Nephron progenitor cell (in vitro differentiated cells): Measurements from ENCODE around the gene C1QTNF12.

Experiments used
- DNase-seq: peaks from one replicate; pipeline ENCODE4 v3.0.0; 2021
- H3K27ac Mint-ChIP-seq: 2 replicates; pipeline ENCODE4 v1.8.0; 2021; ENCODE audit warnings: mild to moderate bottlenecking, moderate library complexity, mixed read lengths
- H3K27me3 Mint-ChIP-seq: 2 replicates; pipeline ENCODE4 v1.8.0; 2021; ENCODE audit warnings: mild to moderate bottlenecking, low read depth, mixed read lengths; ENCODE audit not compliant: poor library complexity
- H3K36me3 Mint-ChIP-seq: 2 replicates; pipeline ENCODE4 v1.8.0; 2021; ENCODE audit warnings: low read depth, mixed read lengths
- H3K4me1 Mint-ChIP-seq: 2 replicates; pipeline ENCODE4 v1.8.0; 2021; ENCODE audit warnings: mixed read lengths
- H3K4me3 Mint-ChIP-seq: 2 replicates; pipeline ENCODE4 v1.8.0; 2021; ENCODE audit warnings: mild to moderate bottlenecking, moderate library complexity, mixed read lengths
- H3K9me3 Mint-ChIP-seq: 2 replicates; pipeline ENCODE4 v1.8.0; 2021; ENCODE audit warnings: mild to moderate bottlenecking, moderate library complexity, mixed read lengths
- CTCF ChIP-seq: fragments of 200-600 bp; sonication (generic); IDR thresholded peaks from 2 replicates; pipeline ENCODE4 v1.5.0; 2021; ENCODE audit warnings: antibody characterized with exemption

C1QTNF12 gene

GRCh38 chr1:1286313-1287261, 40.1 kb upstream of the C1QTNF12 start:
- TF ChIP-seq CTCF = no peak
- Mint-ChIP-seq H3K4me1 (peaks cover 14% of the 10 kb centered on the region), H3K27me3 (peaks cover 3% of the 10 kb centered on the region), H3K9me3 (no peaks in the 10 kb centered on the region), H3K27ac (no peak overlapping the region), H3K4me3 (no peak overlapping the region), H3K36me3 (no peaks in the 10 kb centered on the region)
- DNase-seq = no peak

DNA sequence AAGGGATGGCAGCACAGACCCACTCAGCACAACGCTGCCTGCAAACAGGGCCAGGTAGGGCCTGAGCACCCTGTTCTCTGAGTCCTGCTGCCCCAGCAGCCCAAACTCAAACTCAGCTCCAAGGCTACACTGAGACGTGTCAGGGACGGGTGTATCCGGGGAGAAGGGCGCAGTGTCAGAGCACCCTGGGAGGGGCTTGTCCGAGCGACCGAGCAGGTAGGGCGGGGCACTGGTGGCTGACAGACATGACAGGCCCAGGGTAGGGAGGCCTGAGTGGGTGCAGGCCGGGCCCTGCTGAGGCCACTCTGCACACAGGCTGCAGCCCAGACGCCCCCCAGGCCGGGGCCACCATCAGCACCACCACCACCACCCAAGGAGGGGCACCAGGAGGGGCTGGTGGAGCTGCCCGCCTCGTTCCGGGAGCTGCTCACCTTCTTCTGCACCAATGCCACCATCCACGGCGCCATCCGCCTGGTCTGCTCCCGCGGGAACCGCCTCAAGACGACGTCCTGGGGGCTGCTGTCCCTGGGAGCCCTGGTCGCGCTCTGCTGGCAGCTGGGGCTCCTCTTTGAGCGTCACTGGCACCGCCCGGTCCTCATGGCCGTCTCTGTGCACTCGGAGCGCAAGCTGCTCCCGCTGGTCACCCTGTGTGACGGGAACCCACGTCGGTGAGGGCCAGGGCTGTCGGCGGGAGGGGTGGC, 39.2 kb upstream of the C1QTNF12 start:
- no peak for DNase-seq
- Mint-ChIP-seq H3K27me3 (peaks cover 3% of the 10 kb centered on the region), H3K4me1 (peaks cover 14% of the 10 kb centered on the region), H3K27ac (no peak overlapping the region), H3K36me3 (no peaks in the 10 kb centered on the region), H3K9me3 (no peaks in the 10 kb centered on the region), H3K4me3 (no peak overlapping the region)
- no peak for TF ChIP-seq CTCF

DNA sequence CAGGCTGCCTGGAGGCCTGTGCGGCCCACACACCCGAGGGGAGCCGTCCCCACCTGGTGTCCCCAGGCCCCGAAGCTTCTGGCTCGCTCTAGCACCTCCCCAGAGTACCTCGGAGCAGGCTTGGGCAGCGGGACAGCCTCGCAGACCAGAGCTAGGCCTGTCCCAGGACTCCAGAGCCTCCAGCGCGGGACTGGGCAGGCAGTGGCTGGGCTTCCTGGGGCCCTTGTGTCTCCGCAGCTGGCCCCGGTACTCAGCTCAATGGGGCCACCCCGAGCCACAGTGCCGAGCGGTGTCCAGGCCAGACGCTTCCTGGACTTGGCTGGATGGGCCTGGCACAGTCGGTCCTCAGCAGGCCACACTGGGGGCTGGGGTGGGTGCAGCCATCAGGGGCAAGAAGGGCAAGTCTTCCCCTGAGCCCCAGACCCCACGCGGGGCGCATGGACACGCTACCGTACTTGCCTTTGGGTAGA, 38.6 kb upstream of the C1QTNF12 start:
- H3K4me3 Mint-ChIP-seq = no peak overlapping the region
- DNase-seq = no peak
- H3K4me1 Mint-ChIP-seq = peaks cover 14% of the 10 kb centered on the region
- no peak for TF ChIP-seq CTCF
- no peak overlapping the region for H3K27ac Mint-ChIP-seq
- no peaks in the 10 kb centered on the region for H3K36me3 Mint-ChIP-seq
- H3K9me3 Mint-ChIP-seq = no peaks in the 10 kb centered on the region
- peaks cover 3% of the 10 kb centered on the region for H3K27me3 Mint-ChIP-seq

- Mint-ChIP-seq H3K9me3 (no peaks in the 10 kb centered on the region), H3K27ac (no peak overlapping the region), H3K4me1 (peaks cover 14% of the 10 kb centered on the region), H3K4me3 (no peak overlapping the region), H3K36me3 (no peaks in the 10 kb centered on the region), H3K27me3 (peaks cover 3% of the 10 kb centered on the region)
- TF ChIP-seq CTCF = no peak
- DNase-seq = no peak
These were observed 37.9 kb upstream of the C1QTNF12 start for GRCh38 chr1:1284221-1285101.

DNA sequence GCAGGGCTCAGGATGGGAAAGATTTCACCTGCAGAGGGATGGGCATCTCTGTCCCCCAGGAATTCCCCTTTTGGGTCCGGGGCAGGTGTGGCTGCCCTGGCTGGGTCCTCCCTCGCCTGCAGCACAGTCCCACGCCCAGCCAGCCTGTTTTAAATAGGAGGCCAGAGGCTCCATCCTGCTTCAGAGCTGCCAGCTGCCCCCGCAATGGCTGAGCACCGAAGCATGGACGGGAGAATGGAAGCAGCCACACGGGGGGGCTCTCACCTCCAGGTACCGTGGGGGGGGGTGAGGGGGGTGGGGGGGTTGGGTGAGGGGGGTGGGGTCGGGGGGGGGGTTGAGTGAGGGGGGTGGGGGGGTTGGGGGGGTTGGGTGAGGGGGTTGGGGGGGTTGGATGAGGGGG, 37.3 kb upstream of the C1QTNF12 start:
- DNase-seq = no peak
- Mint-ChIP-seq H3K4me3 (no peak overlapping the region), H3K4me1 (peaks cover 14% of the 10 kb centered on the region), H3K9me3 (no peaks in the 10 kb centered on the region), H3K27me3 (peaks cover 3% of the 10 kb centered on the region), H3K36me3 (no peaks in the 10 kb centered on the region), H3K27ac (no peak overlapping the region)
- TF ChIP-seq CTCF = no peak
